Upper lobe of left lung (tissue), 4 donors: ENCODE data around the gene SLC9A5.
A peak's percentile ranks its signal among the peaks of the same experiment; 100 is the strongest.

ENCODE experiments used
- CTCF ChIP-seq, 6 experiments: fragments of 450-650 bp in 4 of 6; fragments of 200-600 bp in 2 of 6; sonication (generic) in 2 of 6; IDR thresholded peaks; one replicate each; pipeline ENCODE4 v1.5.1; 2016 to 2019; ENCODE audit warnings: antibody characterized with exemption in 6 of 6
- POLR2A ChIP-seq, 4 donors: fragments of 450-650 bp; IDR thresholded peaks; one replicate each; pipeline ENCODE4 v1.5.1; 2016 to 2017; ENCODE audit warnings: antibody characterized with exemption in 4 of 4, mild to moderate bottlenecking in 2 of 4
- POLR2AphosphoS5 ChIP-seq, 2 donors: sonication (generic); formaldehyde crosslinking; IDR thresholded peaks; one replicate each; pipeline ENCODE4 v1.5.1; 2017; ENCODE audit warnings: antibody characterized with exemption in 2 of 2

- TF ChIP-seq POLR2A (IDR thresholded peaks at IDR 0.05) (no peak), POLR2AphosphoS5 (IDR thresholded peaks at IDR 0.05) (peak; percentile 47 to 70), CTCF (IDR thresholded peaks at IDR 0.05) (no peak)
These were observed 7.5 kb upstream of the SLC9A5 start for GRCh38 chr16:67241008-67241900.
